ENCODE results near the gene RAD52. TPM values are rescaled to one million over a fixed set of nuclear protein-coding genes. Genes with fewer than 3 reads are reported as not detected.

RAD52 gene
- total RNA-seq = 19.6 and 21.2 TPM in 2 replicates
- long read RNA-seq, partial matches to known transcripts = 5 of 13 reads
- long read RNA-seq, other reads (novel, unspliced or antisense) = 6 of 13 reads

DNA sequence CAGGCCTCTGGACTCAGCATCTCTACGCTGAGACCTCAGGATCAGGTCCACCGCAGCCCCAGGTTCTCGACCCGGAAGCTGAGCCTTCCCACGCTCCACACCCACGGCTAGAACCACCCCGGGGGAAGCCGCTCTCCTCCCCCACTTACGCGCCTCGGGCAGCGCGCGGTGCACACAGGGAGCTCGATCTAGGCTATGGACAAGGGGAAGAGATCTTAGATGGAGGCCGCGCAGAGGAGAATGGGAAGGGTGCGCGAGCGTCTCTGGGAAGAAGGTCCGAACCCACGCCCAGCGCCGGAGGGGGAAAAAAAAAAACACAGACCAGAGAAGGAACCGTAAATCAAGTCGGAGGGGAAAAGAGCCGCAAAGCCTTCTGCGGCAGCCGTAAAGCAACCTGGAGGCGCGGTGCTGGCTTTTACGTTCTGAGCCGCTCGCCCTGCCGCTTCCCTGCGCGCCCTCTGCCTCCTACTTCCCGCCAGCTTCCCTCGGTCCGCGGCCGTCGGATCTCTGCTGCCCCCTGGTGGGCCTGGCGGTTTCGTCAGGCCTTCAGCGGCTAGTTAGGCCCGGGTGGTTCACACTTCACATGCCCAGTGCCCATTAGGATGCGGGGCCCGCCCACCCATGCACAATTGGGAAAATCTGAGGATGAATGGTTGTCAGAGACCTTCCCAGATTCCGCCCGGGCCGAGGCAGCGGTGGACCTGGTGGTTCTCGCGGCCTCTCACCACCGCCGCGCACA, at the start of gene RAD52:
RAD52 (minus strand) TSS at position 242 of the 739 bp plus-strand sequence. CDS start 16,636 bp downstream, outside the sequence.
- H3K27ac Mint-ChIP-seq (ENCODE audit: unreplicated experiment) = peak within 1 kb of the TSS; percentile 98
- peaks cover 21% of the 10 kb centered on the region for H3K4me1 Mint-ChIP-seq
- H3K9me3 Mint-ChIP-seq = no peaks in the 10 kb centered on the region
- TF ChIP-seq, protein P1, sequence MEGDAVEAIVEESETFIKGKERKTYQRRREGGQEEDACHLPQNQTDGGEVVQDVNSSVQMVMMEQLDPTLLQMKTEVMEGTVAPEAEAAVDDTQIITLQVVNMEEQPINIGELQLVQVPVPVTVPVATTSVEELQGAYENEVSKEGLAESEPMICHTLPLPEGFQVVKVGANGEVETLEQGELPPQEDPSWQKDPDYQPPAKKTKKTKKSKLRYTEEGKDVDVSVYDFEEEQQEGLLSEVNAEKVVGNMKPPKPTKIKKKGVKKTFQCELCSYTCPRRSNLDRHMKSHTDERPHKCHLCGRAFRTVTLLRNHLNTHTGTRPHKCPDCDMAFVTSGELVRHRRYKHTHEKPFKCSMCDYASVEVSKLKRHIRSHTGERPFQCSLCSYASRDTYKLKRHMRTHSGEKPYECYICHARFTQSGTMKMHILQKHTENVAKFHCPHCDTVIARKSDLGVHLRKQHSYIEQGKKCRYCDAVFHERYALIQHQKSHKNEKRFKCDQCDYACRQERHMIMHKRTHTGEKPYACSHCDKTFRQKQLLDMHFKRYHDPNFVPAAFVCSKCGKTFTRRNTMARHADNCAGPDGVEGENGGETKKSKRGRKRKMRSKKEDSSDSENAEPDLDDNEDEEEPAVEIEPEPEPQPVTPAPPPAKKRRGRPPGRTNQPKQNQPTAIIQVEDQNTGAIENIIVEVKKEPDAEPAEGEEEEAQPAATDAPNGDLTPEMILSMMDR (conservative IDR thresholded peaks at IDR 0.05) = peak; percentile 100
- H3K36me3 Mint-ChIP-seq (ENCODE audit: low read depth) = no peaks in the 10 kb centered on the region
- DNase-seq (ENCODE audit: low read depth, low spot score) = peak; percentile 99
- no peaks in the 10 kb centered on the region for H3K27me3 Mint-ChIP-seq (ENCODE audit: low read depth)
- H3K4me3 Mint-ChIP-seq = peak within 1 kb of the TSS; percentile 99

DNA sequence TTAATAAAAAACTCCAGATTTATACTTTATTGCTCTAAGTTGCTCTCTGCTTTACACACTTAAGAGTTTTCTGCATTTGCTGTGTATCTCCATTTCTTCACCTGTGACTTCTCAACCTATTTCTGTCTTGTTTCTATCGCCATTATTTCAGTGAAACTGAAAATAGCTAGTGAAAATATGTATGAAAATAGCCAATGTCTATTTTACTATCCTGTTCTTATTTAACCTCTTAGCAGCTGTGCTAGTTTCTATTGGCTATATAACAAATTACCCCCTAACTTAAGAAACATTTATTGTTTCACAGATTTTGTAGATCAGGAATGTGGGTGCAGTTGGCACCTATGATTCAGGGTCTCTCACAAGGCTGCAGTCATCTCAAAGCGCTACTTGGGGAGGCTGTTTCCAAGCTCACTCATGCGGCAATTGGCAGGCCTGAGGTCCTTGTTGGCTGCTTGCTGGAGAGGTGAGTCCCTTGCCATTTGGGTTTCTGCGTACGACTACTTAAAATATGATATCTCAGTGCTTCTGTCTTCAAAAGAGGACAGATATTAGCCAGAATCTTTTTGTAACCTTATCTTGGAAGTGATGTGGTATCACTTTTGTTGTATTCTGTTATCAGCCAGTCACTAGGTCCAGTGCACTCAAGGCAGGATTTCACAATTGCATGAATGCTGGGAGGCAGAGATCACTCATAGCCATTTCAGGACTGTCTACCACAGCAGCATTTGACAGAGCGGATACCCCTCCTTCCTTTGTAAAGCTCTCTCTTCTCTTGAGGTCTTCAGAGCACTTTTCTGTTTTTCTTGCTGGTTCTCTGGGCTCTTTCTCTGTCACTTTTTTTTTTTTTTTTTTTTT, 48.8 kb upstream of the RAD52 start:
- peaks cover 25% of the 10 kb centered on the region for H3K27me3 Mint-ChIP-seq (ENCODE audit: low read depth)
- H3K9me3 Mint-ChIP-seq = no peaks in the 10 kb centered on the region
- no peak overlapping the region for H3K27ac Mint-ChIP-seq (ENCODE audit: unreplicated experiment)
- DNase-seq (ENCODE audit: low read depth, low spot score) = no peak
- H3K4me3 Mint-ChIP-seq = no peak overlapping the region
- H3K4me1 Mint-ChIP-seq = peaks cover under 1% of the 10 kb centered on the region
- H3K36me3 Mint-ChIP-seq (ENCODE audit: low read depth) = no peaks in the 10 kb centered on the region
- TF ChIP-seq, protein P1 (conservative IDR thresholded peaks at IDR 0.05) = no peak

DNA sequence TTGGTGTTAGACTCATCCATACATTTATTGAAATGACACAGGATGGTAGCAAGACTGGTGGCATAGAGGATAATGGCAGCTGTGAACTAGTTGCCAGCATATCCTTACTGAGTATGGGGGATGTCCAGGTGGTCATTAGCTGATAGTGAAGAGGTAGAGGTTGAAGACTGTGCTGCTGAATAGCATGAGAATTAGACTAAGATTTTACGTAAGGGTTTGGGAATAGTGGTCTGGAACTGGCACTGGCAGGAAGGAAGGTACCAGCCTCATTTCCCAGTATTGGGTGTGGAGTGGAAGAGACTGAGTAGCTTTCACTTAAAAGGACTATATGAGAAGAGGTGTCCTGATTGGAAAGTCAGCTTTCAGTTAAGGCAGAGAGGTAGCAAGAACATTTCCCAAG, 48.0 kb upstream of the RAD52 start:
- no peaks in the 10 kb centered on the region for H3K9me3 Mint-ChIP-seq
- peaks cover 3% of the 10 kb centered on the region for H3K4me1 Mint-ChIP-seq
- no peak for DNase-seq (ENCODE audit: low read depth, low spot score)
- no peak overlapping the region for H3K27ac Mint-ChIP-seq (ENCODE audit: unreplicated experiment)
- H3K27me3 Mint-ChIP-seq (ENCODE audit: low read depth) = peaks cover 29% of the 10 kb centered on the region
- no peak overlapping the region for H3K4me3 Mint-ChIP-seq
- H3K36me3 Mint-ChIP-seq (ENCODE audit: low read depth) = no peaks in the 10 kb centered on the region
- TF ChIP-seq, protein P1 (conservative IDR thresholded peaks at IDR 0.05) = no peak

DNA sequence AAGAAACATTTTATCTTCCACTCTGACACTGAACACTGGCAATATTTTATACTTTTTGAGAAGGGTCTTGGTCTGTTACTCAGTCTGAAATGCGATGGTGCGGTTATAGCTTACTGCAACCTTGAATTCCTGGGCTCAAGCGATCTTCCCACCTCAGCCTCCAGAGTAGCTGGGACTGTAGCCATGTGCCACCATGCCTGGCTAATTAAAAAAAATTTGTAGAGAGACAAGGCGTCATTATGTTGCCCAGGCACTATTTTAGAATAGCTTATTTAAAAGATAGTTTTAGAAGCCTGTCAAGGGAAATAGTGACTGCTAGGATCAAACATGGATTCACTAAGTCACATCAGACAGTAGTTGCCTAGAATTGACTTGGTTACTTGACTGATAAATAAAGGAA, 47.4 kb upstream of the RAD52 start:
- Mint-ChIP-seq H3K27ac (ENCODE audit: unreplicated experiment) (no peak overlapping the region), H3K4me1 (peaks cover 9% of the 10 kb centered on the region), H3K27me3 (ENCODE audit: low read depth) (peaks cover 35% of the 10 kb centered on the region), H3K4me3 (no peak overlapping the region), H3K36me3 (ENCODE audit: low read depth) (no peaks in the 10 kb centered on the region), H3K9me3 (no peaks in the 10 kb centered on the region)
- DNase-seq (ENCODE audit: low read depth, low spot score) = no peak
- TF ChIP-seq, protein P1 (conservative IDR thresholded peaks at IDR 0.05) = no peak

DNA sequence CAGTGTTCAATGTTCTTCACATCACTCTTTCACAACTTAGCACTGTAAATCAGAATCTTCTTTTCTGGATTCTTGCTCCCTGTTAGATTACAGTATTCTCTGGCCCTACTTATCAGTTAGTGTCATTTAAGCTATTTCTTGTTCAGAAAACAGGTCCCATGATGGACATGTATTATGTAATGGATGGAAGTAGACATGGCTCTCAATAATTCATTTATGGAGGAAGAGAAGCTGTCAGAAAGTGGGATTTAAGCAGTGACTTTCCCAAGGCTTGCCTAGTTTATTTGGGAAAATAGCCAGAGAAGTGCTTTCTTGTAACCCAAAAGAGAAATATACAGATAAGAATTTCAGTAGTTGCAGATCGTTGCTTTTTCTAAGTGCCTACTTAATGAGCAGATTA, 43.2 kb upstream of the RAD52 start:
- Mint-ChIP-seq H3K9me3 (no peaks in the 10 kb centered on the region), H3K4me1 (peaks cover 37% of the 10 kb centered on the region), H3K27ac (ENCODE audit: unreplicated experiment) (no peak overlapping the region), H3K36me3 (ENCODE audit: low read depth) (no peaks in the 10 kb centered on the region), H3K27me3 (ENCODE audit: low read depth) (peaks cover 36% of the 10 kb centered on the region), H3K4me3 (peak overlapping the region; percentile 95)
- TF ChIP-seq, protein P1 (conservative IDR thresholded peaks at IDR 0.05) = no peak
- no peak for DNase-seq (ENCODE audit: low read depth, low spot score)

Data from neural crest cell (in vitro differentiated cells).